WTC11 (cell line): Measurements from ENCODE around the gene PNMA8B. TPM values are rescaled to one million over a fixed set of nuclear protein-coding genes. Genes with fewer than 3 reads are reported as not detected.

Source experiments
- ATAC-seq: fragments of 200-7000 bp; cut with Tn5 transposase; 2 replicates; pipeline ENCODE4 v1.10.0; 2021; ENCODE audit warnings: mild to moderate bottlenecking, moderate library complexity
- CTCF ChIA-PET: fragments of 300-600 bp; sonication (Branson Sonifier 250); formaldehyde crosslinking; loops from one replicate; lab custom pipeline; 2021; ENCODE audit warnings: antibody characterized with exemption; lab: Charles Lee
- POLR2A ChIA-PET: fragments of 350-600 bp; sonication (Branson Sonifier 250); formaldehyde crosslinking; loops from one replicate; lab custom pipeline; 2021; ENCODE audit warnings: antibody characterized with exemption; lab: Charles Lee
- DNase-seq: peaks from one replicate; pipeline ENCODE4 v3.0.0; 2021; ENCODE audit warnings: low spot score
- H3K27ac Mint-ChIP-seq: 2 replicates; pipeline ENCODE4 v1.8.0; 2021; ENCODE audit warnings: mixed read lengths
- H3K27me3 Mint-ChIP-seq: 2 replicates; pipeline ENCODE4 v1.8.0; 2021; ENCODE audit warnings: low read depth, mild to moderate bottlenecking, moderate library complexity, mixed read lengths
- H3K36me3 Mint-ChIP-seq: 2 replicates; pipeline ENCODE4 v1.8.0; 2021; ENCODE audit warnings: mixed read lengths
- H3K4me1 Mint-ChIP-seq: 2 replicates; pipeline ENCODE4 v1.8.0; 2022; ENCODE audit warnings: mixed read lengths
- H3K4me3 Mint-ChIP-seq: 2 replicates; pipeline ENCODE4 v1.8.0; 2021; ENCODE audit warnings: mild to moderate bottlenecking, moderate library complexity, mixed read lengths
- H3K9me3 Mint-ChIP-seq: 2 replicates; pipeline ENCODE4 v1.8.0; 2021; ENCODE audit warnings: mixed read lengths
- CREB1 ChIP-seq: sonication (generic); formaldehyde crosslinking; IDR thresholded peaks from 2 replicates; pipeline ENCODE4 v1.8.0; 2023; ENCODE audit warnings: mild to moderate bottlenecking, missing genetic modification reagents
- GRHL2 ChIP-seq: fragments of 250-450 bp; sonication (Bioruptor Pico); IDR thresholded peaks from 2 replicates; pipeline ENCODE4 v1.8.0; 2022; ENCODE audit warnings: mild to moderate bottlenecking, moderate library complexity; ENCODE audit not compliant: insufficient replicate concordance, severe bottlenecking
- HMGA2 ChIP-seq: fragments of 250-450 bp; sonication (Bioruptor Pico); IDR thresholded peaks from 2 replicates; pipeline ENCODE4 v1.4.0; 2021; ENCODE audit warnings: mild to moderate bottlenecking, moderate library complexity
- KAT7 ChIP-seq: sonication (generic); formaldehyde crosslinking; IDR thresholded peaks from 2 replicates; pipeline ENCODE4 v1.8.1; 2023; ENCODE audit warnings: missing genetic modification reagents, mild to moderate bottlenecking, borderline replicate concordance
- NR3C1 ChIP-seq: sonication (generic); formaldehyde crosslinking; conservative IDR thresholded peaks from 2 replicates; pipeline ENCODE4 v1.8.1; 2023; ENCODE audit warnings: low read depth, mild to moderate bottlenecking, missing genetic modification reagents
- PRRX2 ChIP-seq: fragments of 250-450 bp; sonication (Bioruptor Pico); IDR thresholded peaks from 2 replicates; pipeline ENCODE4 v1.8.0; 2021; ENCODE audit warnings: mild to moderate bottlenecking
- SOX15 ChIP-seq: fragments of 250-450 bp; sonication (Bioruptor Pico); IDR thresholded peaks from 2 replicates; pipeline ENCODE4 v1.9.0; 2021; ENCODE audit warnings: mild to moderate bottlenecking
- SP1 ChIP-seq: sonication (generic); formaldehyde crosslinking; conservative IDR thresholded peaks from 2 replicates; pipeline ENCODE4 v1.8.1; 2022; ENCODE audit warnings: missing genetic modification reagents
- ZNF219 ChIP-seq: sonication (generic); formaldehyde crosslinking; IDR thresholded peaks from 2 replicates; pipeline ENCODE4 v1.8.0; 2023; ENCODE audit warnings: missing genetic modification reagents, mild to moderate bottlenecking, borderline replicate concordance
- ZNF396 ChIP-seq: fragments of 250-450 bp; sonication (Bioruptor Pico); IDR thresholded peaks from 2 replicates; pipeline ENCODE4 v1.8.0; 2021; ENCODE audit warnings: mild to moderate bottlenecking, moderate library complexity, borderline replicate concordance
- total RNA-seq: library from RNA; stranded (reverse); gene quantifications from 3 replicates; pipeline ENCODE4 v1.2.3, GENCODE V29; 2021
- TF ChIP-seq, protein P1 (sequence below): fragments of 250-450 bp; sonication (Bioruptor Pico); IDR thresholded peaks from 2 replicates; pipeline ENCODE4 v1.9.0; 2021; ENCODE audit warnings: mild to moderate bottlenecking
- TF ChIP-seq, protein P2 (sequence below): sonication (generic); formaldehyde crosslinking; IDR thresholded peaks from 2 replicates; pipeline ENCODE4 v1.8.1; 2023; ENCODE audit warnings: mild to moderate bottlenecking, moderate library complexity, missing genetic modification reagents
- TF ChIP-seq, protein P3 (sequence below): sonication (generic); formaldehyde crosslinking; IDR thresholded peaks from 2 replicates; pipeline ENCODE4 v1.8.0; 2022; ENCODE audit warnings: mild to moderate bottlenecking, missing genetic modification reagents
- TF ChIP-seq, protein P4 (sequence below): fragments of 250-450 bp; sonication (Bioruptor Pico); conservative IDR thresholded peaks from 2 replicates; pipeline ENCODE4 v1.9.0; 2021; ENCODE audit warnings: mild to moderate bottlenecking
- TF ChIP-seq, protein P5 (sequence below): fragments of 250-450 bp; sonication (Bioruptor Pico); IDR thresholded peaks from 2 replicates; pipeline ENCODE4 v2.1.2; 2022; ENCODE audit warnings: mild to moderate bottlenecking, moderate library complexity
- TF ChIP-seq, protein P6 (sequence below): sonication (generic); formaldehyde crosslinking; IDR thresholded peaks from 2 replicates; pipeline ENCODE4 v1.8.0; 2022; ENCODE audit warnings: mild to moderate bottlenecking, missing genetic modification reagents

The PNMA8B gene
- total RNA-seq, 1 experiment from 2014 or later: 2.8 TPM

DNA sequence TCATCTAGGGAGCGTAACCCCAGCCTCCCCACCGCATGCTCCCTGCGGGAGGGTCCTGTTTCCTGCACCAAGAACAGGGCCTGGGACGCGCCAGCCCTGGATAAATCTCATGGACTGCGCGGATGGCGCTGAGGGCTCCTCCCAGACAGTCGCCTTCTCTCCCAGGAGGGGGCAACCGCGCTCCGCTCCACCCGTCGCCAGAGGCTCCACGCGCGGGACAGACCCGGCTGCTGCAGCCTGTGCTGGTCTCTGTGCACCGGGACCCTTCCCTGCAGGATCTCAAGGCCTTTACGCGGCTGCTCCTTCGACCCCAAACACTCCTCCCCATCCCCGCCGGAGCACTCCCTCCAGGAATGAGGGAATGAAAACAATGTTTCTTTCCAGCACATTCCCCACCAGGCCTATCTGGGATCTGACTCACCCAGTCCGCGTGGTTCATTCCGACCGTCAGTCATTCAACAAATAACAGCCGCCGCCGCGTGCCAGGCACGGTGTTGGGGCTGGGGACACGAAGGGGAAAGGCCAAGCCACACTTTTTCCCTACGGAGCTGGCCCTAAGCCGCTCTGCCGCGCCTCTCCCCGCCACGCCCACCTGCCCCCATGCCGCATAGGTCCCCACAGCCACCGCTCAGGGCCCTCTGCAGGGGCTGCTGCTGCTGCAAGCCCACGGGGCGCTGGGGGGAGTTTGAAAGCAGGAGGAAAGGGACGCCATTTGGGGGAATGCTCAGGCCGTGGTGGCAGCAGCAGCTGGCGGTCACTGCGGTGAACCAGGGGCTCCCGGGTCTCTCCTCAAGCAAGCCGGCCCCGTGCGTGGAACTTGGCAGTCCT is 6.0 kb downstream of the PNMA8B start (continued):
- TF ChIP-seq, protein P1, sequence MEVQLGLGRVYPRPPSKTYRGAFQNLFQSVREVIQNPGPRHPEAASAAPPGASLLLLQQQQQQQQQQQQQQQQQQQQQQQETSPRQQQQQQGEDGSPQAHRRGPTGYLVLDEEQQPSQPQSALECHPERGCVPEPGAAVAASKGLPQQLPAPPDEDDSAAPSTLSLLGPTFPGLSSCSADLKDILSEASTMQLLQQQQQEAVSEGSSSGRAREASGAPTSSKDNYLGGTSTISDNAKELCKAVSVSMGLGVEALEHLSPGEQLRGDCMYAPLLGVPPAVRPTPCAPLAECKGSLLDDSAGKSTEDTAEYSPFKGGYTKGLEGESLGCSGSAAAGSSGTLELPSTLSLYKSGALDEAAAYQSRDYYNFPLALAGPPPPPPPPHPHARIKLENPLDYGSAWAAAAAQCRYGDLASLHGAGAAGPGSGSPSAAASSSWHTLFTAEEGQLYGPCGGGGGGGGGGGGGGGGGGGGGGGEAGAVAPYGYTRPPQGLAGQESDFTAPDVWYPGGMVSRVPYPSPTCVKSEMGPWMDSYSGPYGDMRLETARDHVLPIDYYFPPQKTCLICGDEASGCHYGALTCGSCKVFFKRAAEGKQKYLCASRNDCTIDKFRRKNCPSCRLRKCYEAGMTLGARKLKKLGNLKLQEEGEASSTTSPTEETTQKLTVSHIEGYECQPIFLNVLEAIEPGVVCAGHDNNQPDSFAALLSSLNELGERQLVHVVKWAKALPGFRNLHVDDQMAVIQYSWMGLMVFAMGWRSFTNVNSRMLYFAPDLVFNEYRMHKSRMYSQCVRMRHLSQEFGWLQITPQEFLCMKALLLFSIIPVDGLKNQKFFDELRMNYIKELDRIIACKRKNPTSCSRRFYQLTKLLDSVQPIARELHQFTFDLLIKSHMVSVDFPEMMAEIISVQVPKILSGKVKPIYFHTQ (CRISPR knock-in tag): no peak

DNA sequence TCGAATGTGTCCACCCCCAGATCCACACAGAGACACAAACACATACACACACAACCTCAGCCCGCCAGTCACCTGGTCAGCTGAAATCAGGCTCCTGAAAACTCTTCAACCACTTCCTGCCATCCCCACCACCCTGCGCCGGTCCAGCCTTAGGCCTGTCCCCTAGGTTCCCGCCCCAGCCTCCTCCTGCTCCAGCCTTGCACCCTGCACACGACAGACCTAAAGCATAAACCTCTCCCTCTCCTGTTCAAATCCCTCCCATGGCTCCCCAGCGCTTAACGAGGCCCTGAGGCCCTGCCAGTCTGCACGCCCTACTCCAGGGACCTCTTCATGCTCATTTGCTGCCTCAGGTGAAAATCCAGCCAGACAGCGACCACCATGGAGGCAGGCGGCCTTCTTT is 7.1 kb downstream of the PNMA8B start:
- no peak for ATAC-seq
- H3K4me1 Mint-ChIP-seq: peaks cover 38% of the 10 kb centered on the region
- DNase-seq: no peak
- ChIA-PET POLR2A (interaction anchor here (1.0 kb wide), 1 partner anchor 93 kb away, joined by 4 read pairs; no protein-coding TSS in a partner anchor), CTCF (interaction anchor here (0.6 to 5.4 kb wide), 13 partner anchors 14 to 672 kb away, joined by 3 to 71 read pairs (median 6); no protein-coding TSS in a partner anchor)
- TF ChIP-seq SP1 (CRISPR knock-in tag): no peak
- TF ChIP-seq PRRX2 (CRISPR knock-in tag): no peak
- TF ChIP-seq CREB1 (CRISPR knock-in tag): no peak
- TF ChIP-seq GRHL2 (CRISPR knock-in tag): no peak
- no peak for TF ChIP-seq ZNF396
- no peak for TF ChIP-seq NR3C1 (CRISPR knock-in tag)
- TF ChIP-seq HMGA2: no peak
- TF ChIP-seq, protein P2, sequence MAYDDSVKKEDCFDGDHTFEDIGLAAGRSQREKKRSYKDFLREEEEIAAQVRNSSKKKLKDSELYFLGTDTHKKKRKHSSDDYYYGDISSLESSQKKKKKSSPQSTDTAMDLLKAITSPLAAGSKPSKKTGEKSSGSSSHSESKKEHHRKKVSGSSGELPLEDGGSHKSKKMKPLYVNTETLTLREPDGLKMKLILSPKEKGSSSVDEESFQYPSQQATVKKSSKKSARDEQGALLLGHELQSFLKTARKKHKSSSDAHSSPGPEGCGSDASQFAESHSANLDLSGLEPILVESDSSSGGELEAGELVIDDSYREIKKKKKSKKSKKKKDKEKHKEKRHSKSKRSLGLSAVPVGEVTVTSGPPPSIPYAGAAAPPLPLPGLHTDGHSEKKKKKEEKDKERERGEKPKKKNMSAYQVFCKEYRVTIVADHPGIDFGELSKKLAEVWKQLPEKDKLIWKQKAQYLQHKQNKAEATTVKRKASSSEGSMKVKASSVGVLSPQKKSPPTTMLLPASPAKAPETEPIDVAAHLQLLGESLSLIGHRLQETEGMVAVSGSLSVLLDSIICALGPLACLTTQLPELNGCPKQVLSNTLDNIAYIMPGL (CRISPR knock-in tag): no peak
- TF ChIP-seq, protein P3, sequence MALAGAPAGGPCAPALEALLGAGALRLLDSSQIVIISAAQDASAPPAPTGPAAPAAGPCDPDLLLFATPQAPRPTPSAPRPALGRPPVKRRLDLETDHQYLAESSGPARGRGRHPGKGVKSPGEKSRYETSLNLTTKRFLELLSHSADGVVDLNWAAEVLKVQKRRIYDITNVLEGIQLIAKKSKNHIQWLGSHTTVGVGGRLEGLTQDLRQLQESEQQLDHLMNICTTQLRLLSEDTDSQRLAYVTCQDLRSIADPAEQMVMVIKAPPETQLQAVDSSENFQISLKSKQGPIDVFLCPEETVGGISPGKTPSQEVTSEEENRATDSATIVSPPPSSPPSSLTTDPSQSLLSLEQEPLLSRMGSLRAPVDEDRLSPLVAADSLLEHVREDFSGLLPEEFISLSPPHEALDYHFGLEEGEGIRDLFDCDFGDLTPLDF (CRISPR knock-in tag): no peak
- TF ChIP-seq, protein P4, sequence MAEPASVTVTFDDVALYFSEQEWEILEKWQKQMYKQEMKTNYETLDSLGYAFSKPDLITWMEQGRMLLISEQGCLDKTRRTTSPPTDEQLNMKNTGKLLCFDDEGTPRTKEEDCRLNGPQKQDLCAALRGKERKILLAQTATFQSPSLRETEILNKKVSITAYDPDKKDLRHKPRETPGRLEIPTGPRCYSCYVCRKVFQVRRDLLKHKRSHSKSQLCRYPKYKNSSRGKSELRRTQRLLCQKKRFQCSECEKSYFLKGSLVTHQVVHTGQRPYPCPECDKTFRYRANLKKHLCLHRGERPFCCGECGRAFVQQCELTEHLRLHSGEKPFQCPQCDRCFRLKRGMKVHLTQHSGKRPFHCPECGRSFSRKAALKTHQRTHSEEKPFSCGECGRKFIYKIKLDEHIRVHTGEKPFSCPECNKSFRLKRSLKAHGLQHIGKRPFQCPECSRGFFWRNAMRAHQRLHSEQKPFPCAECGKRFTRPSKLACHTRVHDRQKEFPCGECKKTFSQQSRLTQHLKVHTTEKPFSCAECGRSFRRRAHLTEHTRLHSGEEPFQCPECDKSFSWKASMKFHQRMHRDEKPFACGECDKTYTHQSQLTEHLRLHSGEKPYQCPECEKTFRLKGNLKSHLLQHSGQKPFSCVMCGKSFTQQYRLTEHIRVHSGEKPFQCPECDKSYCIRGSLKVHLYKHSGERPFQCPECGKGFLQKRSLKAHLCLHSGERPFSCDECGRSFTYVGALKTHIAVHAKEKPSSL (CRISPR knock-in tag): no peak
- TF ChIP-seq, protein P5, sequence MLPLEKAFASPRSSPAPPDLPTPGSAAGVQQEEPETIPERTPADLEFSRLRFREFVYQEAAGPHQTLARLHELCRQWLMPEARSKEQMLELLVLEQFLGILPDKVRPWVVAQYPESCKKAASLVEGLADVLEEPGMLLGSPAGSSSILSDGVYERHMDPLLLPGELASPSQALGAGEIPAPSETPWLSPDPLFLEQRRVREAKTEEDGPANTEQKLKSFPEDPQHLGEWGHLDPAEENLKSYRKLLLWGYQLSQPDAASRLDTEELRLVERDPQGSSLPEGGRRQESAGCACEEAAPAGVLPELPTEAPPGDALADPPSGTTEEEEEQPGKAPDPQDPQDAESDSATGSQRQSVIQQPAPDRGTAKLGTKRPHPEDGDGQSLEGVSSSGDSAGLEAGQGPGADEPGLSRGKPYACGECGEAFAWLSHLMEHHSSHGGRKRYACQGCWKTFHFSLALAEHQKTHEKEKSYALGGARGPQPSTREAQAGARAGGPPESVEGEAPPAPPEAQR (CRISPR knock-in tag): no peak
- no peak for TF ChIP-seq ZNF219
- no peak for TF ChIP-seq KAT7 (CRISPR knock-in tag)
- TF ChIP-seq, protein P6, sequence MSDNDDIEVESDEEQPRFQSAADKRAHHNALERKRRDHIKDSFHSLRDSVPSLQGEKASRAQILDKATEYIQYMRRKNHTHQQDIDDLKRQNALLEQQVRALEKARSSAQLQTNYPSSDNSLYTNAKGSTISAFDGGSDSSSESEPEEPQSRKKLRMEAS (CRISPR knock-in tag): no peak
- no peak for TF ChIP-seq SOX15
- no peaks in the 10 kb centered on the region for H3K9me3 Mint-ChIP-seq
- H3K36me3 Mint-ChIP-seq: no peaks in the 10 kb centered on the region
- peaks cover 77% of the 10 kb centered on the region for H3K27me3 Mint-ChIP-seq
- H3K27ac Mint-ChIP-seq: no peak overlapping the region
- peak overlapping the region; percentile 76 for H3K4me3 Mint-ChIP-seq
